Transverse colon (tissue), 4 donors: ENCODE data around the gene RGMA. TPM values are rescaled to one million over a fixed set of nuclear protein-coding genes. Genes with fewer than 3 reads are reported as not detected.

Source experiments
- DNase-seq: peaks from one replicate; pipeline ENCODE4 v3.0.0-alpha.2; 2019
- H3K27ac ChIP-seq, 4 donors: fragments of 200-600 bp; sonication (generic); 2 replicates each; pipeline ENCODE4 v1.5.1; 2016 to 2018; ENCODE audit warnings: inconsistent platforms in 4 of 4
- H3K27me3 ChIP-seq: fragments of 200-600 bp; sonication (generic); 2 replicates; pipeline ENCODE4 v1.5.1; 2017; ENCODE audit warnings: inconsistent platforms
- H3K36me3 ChIP-seq, 4 donors: fragments of 200-600 bp; sonication (generic); 2 replicates each; pipeline ENCODE4 v1.5.1; 2017 to 2019; ENCODE audit warnings: inconsistent platforms in 4 of 4
- H3K4me1 ChIP-seq, 4 donors: fragments of 200-600 bp; sonication (generic); 2 replicates each; pipeline ENCODE4 v1.5.1; 2017 to 2020; ENCODE audit warnings: inconsistent platforms in 4 of 4
- H3K4me3 ChIP-seq, 4 donors: fragments of 200-600 bp; sonication (generic); 1 replicate in 1 of 4; 2 replicates in 3 of 4; pipeline versions ENCODE4 v1.5.1 to v1.6.1; 2017 to 2019; ENCODE audit warnings: inconsistent platforms in 4 of 4
- H3K9me3 ChIP-seq, 2 donors: fragments of 200-600 bp; sonication (generic); 2 replicates each; pipeline ENCODE4 v1.5.1; 2017 to 2019; ENCODE audit warnings: inconsistent platforms in 2 of 2
- CTCF ChIP-seq, 5 experiments: fragments of 200-600 bp in 3 of 5; fragments of 450-650 bp in 2 of 5; sonication (generic) in 3 of 5; IDR thresholded peaks; 1 replicate in 2 of 5; 2 replicates in 3 of 5; pipeline ENCODE4 v1.5.1; 2016 to 2017; ENCODE audit warnings: antibody characterized with exemption in 5 of 5, inconsistent platforms in 3 of 5, mild to moderate bottlenecking in 2 of 5, moderate library complexity in 1 of 5
- EP300 ChIP-seq: sonication (generic); formaldehyde crosslinking; IDR thresholded peaks from one replicate; pipeline ENCODE4 v1.6.1; 2017; ENCODE audit warnings: antibody characterized with exemption, low read depth
- POLR2A ChIP-seq: fragments of 450-650 bp; IDR thresholded peaks from one replicate; pipeline ENCODE4 v1.6.1; 2016; ENCODE audit warnings: antibody characterized with exemption, mild to moderate bottlenecking, moderate library complexity
- POLR2AphosphoS5 ChIP-seq, 3 donors: sonication (generic); formaldehyde crosslinking; IDR thresholded peaks; one replicate each; pipeline ENCODE4 v1.6.1; 2016; ENCODE audit warnings: antibody characterized with exemption in 3 of 3
- WGBS, 2 donors: methylation state at CpG; one replicate each; pipeline ENCODE4 v1.1.5; 2018; ENCODE audit warnings: low coverage in 1 of 2; 5-methylcytosine and 5-hydroxymethylcytosine counted together
- in situ Hi-C, 4 donors: fragments of 200-750 bp; cut with MboI; loops; one replicate each; pipeline versions ENCODE4 v1.15.0 to v1.15.1; 2017; ENCODE audit warnings: low sequenced_read_pairs in 3 of 4, low pct_ligation_motif_present in 1 of 4, low pct_unique_long_range_greater_than_20kb in 1 of 4
- intact Hi-C: fragments of 100-400 bp; cut with DNase I; formaldehyde crosslinking; loops from one replicate; pipeline ENCODE4 v1.15.1; 2023; ENCODE audit warnings: low total_unique reads
- total RNA-seq, 4 donors: library from RNA; depleted of rRNA; stranded (reverse); fragments of >200 nt; gene quantifications; one replicate each; pipeline ENCODE4 v1.1.0, GENCODE V29; 2016

Gene RGMA
- total RNA-seq, 4 donors from 2014 or later = 8.6 to 53.3 (median 20.6) TPM

GRCh38 chr15:93020976-93021772 lies 67.8 kb downstream of the RGMA start:
- DNase-seq = no peak
- TF ChIP-seq EP300 (no peak), POLR2A (no peak), CTCF (IDR thresholded peaks at IDR 0.05) (no peak), POLR2AphosphoS5 (IDR thresholded peaks at IDR 0.05) (no peak)
- in situ Hi-C loops (loop anchor here in 1 of 4 donors (10.0 kb wide), 1 partner anchor 1104 kb away; no protein-coding TSS in a partner anchor), intact Hi-C loops (loop anchor here (10.0 kb wide), 1 partner anchor 226 kb away; no protein-coding TSS in a partner anchor)
- H3K4me1 ChIP-seq = peaks cover 0 to under 1% (median 0%) of the 10 kb centered on the region in 4 donors
- H3K27ac ChIP-seq = no peak overlapping the region
- no peaks in the 10 kb centered on the region for H3K27me3 ChIP-seq
- H3K9me3 ChIP-seq = no peaks in the 10 kb centered on the region
- 83 to 99% methylated on average over 1 to 3 of the region's 3 CpGs for WGBS, 2 donors
- H3K4me3 ChIP-seq = no peak overlapping the region
- H3K36me3 ChIP-seq = peaks cover 2 to 87% (median 39%) of the 10 kb centered on the region in 4 donors

GRCh38 chr15:93019971-93020370 lies 69.0 kb downstream of the RGMA start:
- no peak for DNase-seq
- in situ Hi-C loops (loop anchor here in 1 of 4 donors (10.0 kb wide), 1 partner anchor 1105 kb away; no protein-coding TSS in a partner anchor), intact Hi-C loops (loop anchor here (10.0 kb wide), 1 partner anchor 225 kb away; no protein-coding TSS in a partner anchor)
- Histone ChIP-seq H3K9me3 (no peaks in the 10 kb centered on the region), H3K27me3 (no peaks in the 10 kb centered on the region), H3K27ac (no peak overlapping the region), H3K4me3 (no peak overlapping the region), H3K4me1 (no peaks in the 10 kb centered on the region), H3K36me3 (peaks cover 2 to 89% (median 45%) of the 10 kb centered on the region in 4 donors)
- WGBS, 2 donors = 93% methylated on average over 3 to 10 of the region's 10 CpGs
- TF ChIP-seq EP300 = no peak
- TF ChIP-seq POLR2A = no peak
- TF ChIP-seq POLR2AphosphoS5 (IDR thresholded peaks at IDR 0.05) = no peak
- TF ChIP-seq CTCF (IDR thresholded peaks at IDR 0.05) = no peak

GRCh38 chr15:93019090-93019489 lies 69.9 kb downstream of the RGMA start:
- H3K27ac ChIP-seq = no peak overlapping the region
- in situ Hi-C loops = no loop called here
- H3K4me1 ChIP-seq = no peaks in the 10 kb centered on the region
- no peak for TF ChIP-seq POLR2AphosphoS5 (IDR thresholded peaks at IDR 0.05)
- no peak for TF ChIP-seq CTCF (IDR thresholded peaks at IDR 0.05)
- TF ChIP-seq EP300 = no peak
- TF ChIP-seq POLR2A = no peak
- no peak overlapping the region for H3K4me3 ChIP-seq
- DNase-seq = no peak
- H3K36me3 ChIP-seq = peaks cover 2 to 90% (median 45%) of the 10 kb centered on the region in 4 donors
- WGBS, 2 donors = 85 to 87% methylated on average over 7 of the region's 7 CpGs
- H3K27me3 ChIP-seq = no peaks in the 10 kb centered on the region
- H3K9me3 ChIP-seq = no peaks in the 10 kb centered on the region
- intact Hi-C loops = no loop called here

- intact Hi-C loops = no loop called here
- H3K27ac ChIP-seq = peak overlapping the region in 2 of 4 donors; percentile 1 to 25
- H3K9me3 ChIP-seq = no peaks in the 10 kb centered on the region
- no peak for TF ChIP-seq POLR2AphosphoS5 (IDR thresholded peaks at IDR 0.05)
- TF ChIP-seq CTCF (IDR thresholded peaks at IDR 0.05) = peak in 2 of 5 experiments; percentile 6 to 8
- no peaks in the 10 kb centered on the region for H3K4me1 ChIP-seq
- in situ Hi-C loops = no loop called here
- no peak for DNase-seq
- WGBS, 2 donors = 86 to 93% methylated on average over 4 of the region's 4 CpGs
- H3K36me3 ChIP-seq = peaks cover 2 to 91% (median 48%) of the 10 kb centered on the region in 4 donors
- H3K4me3 ChIP-seq = no peak overlapping the region
- H3K27me3 ChIP-seq = no peaks in the 10 kb centered on the region
Observed at GRCh38 chr15:93018574-93018973, 70.4 kb downstream of the RGMA start.
